ENCODE results near the gene C17orf100. TPM values are rescaled to one million over a fixed set of nuclear protein-coding genes. Genes with fewer than 3 reads are reported as not detected.
"Not testable (repeated sequence)": the region's sequence is repeated elsewhere in the genome, so short reads cannot be mapped to it uniquely, and the experiment has no call there.

C17orf100 gene
- total RNA-seq, 2 experiments from 2014 or later: 0.99 to 1.2 TPM

GRCh38 chr17:6643451-6644125 lies 8.0 kb upstream of the C17orf100 start:
- intact Hi-C loops (cut with micrococcal nuclease): loop anchor here (5.0 kb wide), 2 partner anchors 489 to 839 kb away; partner anchors contain the start of genes POLR2A and SLC35G6
- Mint-ChIP-seq H3K36me3 (ENCODE audit: low read depth) (peaks cover 19% of the 10 kb centered on the region), H3K27me3 (ENCODE audit: low read depth) (no peaks in the 10 kb centered on the region), H3K9me3 (no peaks in the 10 kb centered on the region), H3K4me1 (ENCODE audit: low read depth) (peaks cover 67% of the 10 kb centered on the region), H3K27ac (peak overlapping the region; percentile 97), H3K4me3 (no peak overlapping the region)
- CTCF ChIA-PET: no interaction called here
- DNase-seq: no peak

- Mint-ChIP-seq H3K4me3 (no peak overlapping the region), H3K36me3 (ENCODE audit: low read depth) (peaks cover 24% of the 10 kb centered on the region), H3K9me3 (no peaks in the 10 kb centered on the region), H3K27me3 (ENCODE audit: low read depth) (no peaks in the 10 kb centered on the region), H3K4me1 (ENCODE audit: low read depth) (peaks cover 69% of the 10 kb centered on the region), H3K27ac (no peak overlapping the region)
- CTCF ChIA-PET: interaction anchor here (1.0 kb wide), 1 partner anchor 9 kb away, joined by 3 read pairs; no protein-coding TSS in a partner anchor
- intact Hi-C loops (cut with micrococcal nuclease): no loop called here
- DNase-seq: no peak
These were observed 3.4 kb upstream of the C17orf100 start for GRCh38 chr17:6648181-6648580.

GRCh38 chr17:6651919-6652452 lies 424 bp downstream of the C17orf100 start:
- Mint-ChIP-seq H3K36me3 (ENCODE audit: low read depth) (peaks cover 19% of the 10 kb centered on the region), H3K27ac (peak overlapping the region; percentile 39), H3K4me1 (ENCODE audit: low read depth) (peaks cover 57% of the 10 kb centered on the region), H3K4me3 (peak overlapping the region; percentile 96), H3K27me3 (ENCODE audit: low read depth) (no peaks in the 10 kb centered on the region), H3K9me3 (no peaks in the 10 kb centered on the region)
- intact Hi-C loops (cut with micrococcal nuclease): loop anchor here (1.0 to 5.0 kb wide), 5 partner anchors 12 to 1070 kb away; partner anchors contain the start of genes KIAA0753, NLRP1 and XAF1
- CTCF ChIA-PET: interaction anchor here (1.1 kb wide), 1 partner anchor 13 kb away, joined by 3 read pairs; no protein-coding TSS in a partner anchor
- peak; percentile 59 for DNase-seq

GRCh38 chr17:6654841-6655731 lies 3.5 kb downstream of the C17orf100 start:
- Mint-ChIP-seq H3K27ac (no peak overlapping the region), H3K4me3 (no peak overlapping the region), H3K4me1 (ENCODE audit: low read depth) (peaks cover 42% of the 10 kb centered on the region), H3K9me3 (no peaks in the 10 kb centered on the region), H3K36me3 (ENCODE audit: low read depth) (peaks cover 10% of the 10 kb centered on the region), H3K27me3 (ENCODE audit: low read depth) (no peaks in the 10 kb centered on the region)
- intact Hi-C loops (cut with micrococcal nuclease): loop anchor here (5.0 kb wide), 3 partner anchors 102 to 1073 kb away; partner anchors contain the start of genes NLRP1 and XAF1
- CTCF ChIA-PET: no interaction called here
- DNase-seq: no peak

- H3K36me3 Mint-ChIP-seq (ENCODE audit: low read depth); H3K27me3 Mint-ChIP-seq (ENCODE audit: low read depth); CTCF ChIA-PET; DNase-seq; H3K27ac Mint-ChIP-seq; H3K9me3 Mint-ChIP-seq: not testable (repeated sequence)
- Mint-ChIP-seq H3K4me3 (peak overlapping the region; percentile 72), H3K4me1 (ENCODE audit: low read depth) (peaks cover 44% of the 10 kb centered on the region)
- intact Hi-C loops (cut with micrococcal nuclease): loop anchor here (2.0 kb wide), 1 partner anchor 15 kb away; the partner anchor contains the start of genes KIAA0753 and TXNDC17
These were observed 4.3 kb downstream of the C17orf100 start for GRCh38 chr17:6655732-6656361.

- H3K36me3 Mint-ChIP-seq (ENCODE audit: low read depth); H3K27me3 Mint-ChIP-seq (ENCODE audit: low read depth); H3K9me3 Mint-ChIP-seq: not testable (repeated sequence)
- DNase-seq: peak; percentile 72
- intact Hi-C loops (cut with micrococcal nuclease): loop anchor here (2.0 kb wide), 1 partner anchor 16 kb away; the partner anchor contains the start of genes KIAA0753 and TXNDC17
- CTCF ChIA-PET: interaction anchor here (0.9 kb wide), 1 partner anchor 9 kb away, joined by 7 read pairs; no protein-coding TSS in a partner anchor
- Mint-ChIP-seq H3K4me3 (peak overlapping the region; percentile 80), H3K27ac (peak overlapping the region; percentile 78), H3K4me1 (ENCODE audit: low read depth) (peaks cover 50% of the 10 kb centered on the region)
These were observed 5.5 kb downstream of the C17orf100 start for GRCh38 chr17:6656797-6657632.

- intact Hi-C loops (cut with micrococcal nuclease): loop anchor here (2.0 kb wide), 1 partner anchor 17 kb away; the partner anchor contains the start of genes KIAA0753 and TXNDC17
- CTCF ChIA-PET: interaction anchor here (0.9 kb wide), 1 partner anchor 8 kb away, joined by 7 read pairs; no protein-coding TSS in a partner anchor
- H3K4me1 Mint-ChIP-seq (ENCODE audit: low read depth): peaks cover 43% of the 10 kb centered on the region
These were observed 6.2 kb downstream of the C17orf100 start for GRCh38 chr17:6657633-6658287.

GRCh38 chr17:6658411-6658810 lies 6.8 kb downstream of the C17orf100 start:
- H3K36me3 Mint-ChIP-seq (ENCODE audit: low read depth); DNase-seq; H3K27me3 Mint-ChIP-seq (ENCODE audit: low read depth); intact Hi-C loops (cut with micrococcal nuclease); CTCF ChIA-PET; H3K9me3 Mint-ChIP-seq: not testable (repeated sequence)
- peaks cover 37% of the 10 kb centered on the region for H3K4me1 Mint-ChIP-seq (ENCODE audit: low read depth)
- H3K27ac Mint-ChIP-seq: peak overlapping the region; percentile 6
- H3K4me3 Mint-ChIP-seq: peak overlapping the region; percentile 0

More at GRCh38 chr17:6657633-6658287, 6.2 kb downstream of the C17orf100 start:
- peaks cover 9% of the 10 kb centered on the region for H3K36me3 Mint-ChIP-seq (ENCODE audit: low read depth)
- H3K27ac Mint-ChIP-seq: peak overlapping the region; percentile 78
- H3K9me3 Mint-ChIP-seq: no peaks in the 10 kb centered on the region
- H3K4me3 Mint-ChIP-seq: peak overlapping the region; percentile 80
- peak; percentile 34 for DNase-seq
- no peaks in the 10 kb centered on the region for H3K27me3 Mint-ChIP-seq (ENCODE audit: low read depth)

- peaks cover 1% of the 10 kb centered on the region for H3K36me3 Mint-ChIP-seq (ENCODE audit: low read depth)
- peaks cover 28% of the 10 kb centered on the region for H3K4me1 Mint-ChIP-seq (ENCODE audit: low read depth)
- H3K4me3 Mint-ChIP-seq: no peak overlapping the region
- H3K27me3 Mint-ChIP-seq (ENCODE audit: low read depth): no peaks in the 10 kb centered on the region
- intact Hi-C loops (cut with micrococcal nuclease): no loop called here
- H3K27ac Mint-ChIP-seq: no peak overlapping the region
- no peak for DNase-seq
- CTCF ChIA-PET: no interaction called here
- no peaks in the 10 kb centered on the region for H3K9me3 Mint-ChIP-seq
These were observed 8.5 kb downstream of the C17orf100 start for GRCh38 chr17:6660101-6660500.

- H3K27me3 Mint-ChIP-seq (ENCODE audit: low read depth): no peaks in the 10 kb centered on the region
- DNase-seq: no peak
- H3K9me3 Mint-ChIP-seq: no peaks in the 10 kb centered on the region
- intact Hi-C loops (cut with micrococcal nuclease): no loop called here
- H3K36me3 Mint-ChIP-seq (ENCODE audit: low read depth): no peaks in the 10 kb centered on the region
- no peak overlapping the region for H3K4me3 Mint-ChIP-seq
- no peak overlapping the region for H3K27ac Mint-ChIP-seq
- CTCF ChIA-PET: interaction anchor here (1.3 to 2.3 kb wide), 2 partner anchors 9 to 233 kb away, joined by 4 to 5 read pairs; no protein-coding TSS in a partner anchor
- H3K4me1 Mint-ChIP-seq (ENCODE audit: low read depth): peaks cover 24% of the 10 kb centered on the region
These were observed 9.4 kb downstream of the C17orf100 start for GRCh38 chr17:6660805-6661463.

Measured in activated naive CD4-positive, alpha-beta T cell treated with anti-CD3 and anti-CD28 coated beads for 36 hours (primary cell).